Endothelial cell of umbilical vein (primary cell): ENCODE data around the gene P4HB.

Source experiments
- POLR2A ChIP-seq: IDR thresholded peaks from 2 replicates; pipeline ENCODE4 v1.6.1; 2012; ENCODE audit warnings: low read depth, mild to moderate bottlenecking, control low read depth, low read length
- TF ChIP-seq, protein P1 (sequence below), 2 donors: IDR thresholded peaks; 1 replicate in 1 of 2; 2 replicates in 1 of 2; pipeline ENCODE4 v1.5.1; 2011; ENCODE audit warnings: low read length in 2 of 2, mild to moderate bottlenecking in 2 of 2, moderate library complexity in 2 of 2, control low read depth in 1 of 2, inconsistent platforms in 1 of 2, low read depth in 1 of 2; ENCODE audit not compliant: insufficient read depth in 1 of 2; ENCODE audit errors: extremely low read depth in 1 of 2

DNA sequence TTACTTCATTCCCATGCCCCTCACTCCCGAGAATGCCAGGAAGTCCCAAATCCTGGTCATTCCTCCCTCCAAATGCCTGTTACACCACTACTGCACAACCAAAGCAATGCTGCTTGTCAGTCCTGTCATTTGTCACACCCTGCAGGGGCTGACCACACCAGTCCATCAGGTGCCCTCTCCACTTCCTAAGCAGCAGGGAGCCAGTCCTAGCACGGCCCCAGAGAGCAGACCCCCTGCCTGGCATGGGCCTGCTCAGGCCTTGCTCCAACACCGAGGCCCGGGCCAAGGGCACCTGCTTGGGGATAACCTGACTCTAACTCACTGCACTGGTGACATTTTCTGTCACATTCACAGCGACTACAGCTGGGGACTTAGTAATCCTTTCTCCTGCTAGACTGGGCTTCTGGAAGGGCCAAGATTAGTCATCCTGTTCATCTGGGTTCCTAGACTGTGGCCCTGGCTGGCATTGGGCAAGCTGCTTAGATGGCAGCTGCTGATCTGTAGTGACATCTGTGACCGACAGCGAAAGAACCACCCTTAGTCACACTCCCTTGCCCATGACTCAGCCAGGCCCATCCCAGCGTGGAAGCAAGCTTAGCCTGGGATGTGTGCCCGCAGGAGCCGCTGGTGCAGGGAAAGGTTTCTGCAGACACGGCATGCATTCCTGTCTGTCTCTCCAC lies 25.7 kb upstream of the P4HB start:
- TF ChIP-seq, protein P1, sequence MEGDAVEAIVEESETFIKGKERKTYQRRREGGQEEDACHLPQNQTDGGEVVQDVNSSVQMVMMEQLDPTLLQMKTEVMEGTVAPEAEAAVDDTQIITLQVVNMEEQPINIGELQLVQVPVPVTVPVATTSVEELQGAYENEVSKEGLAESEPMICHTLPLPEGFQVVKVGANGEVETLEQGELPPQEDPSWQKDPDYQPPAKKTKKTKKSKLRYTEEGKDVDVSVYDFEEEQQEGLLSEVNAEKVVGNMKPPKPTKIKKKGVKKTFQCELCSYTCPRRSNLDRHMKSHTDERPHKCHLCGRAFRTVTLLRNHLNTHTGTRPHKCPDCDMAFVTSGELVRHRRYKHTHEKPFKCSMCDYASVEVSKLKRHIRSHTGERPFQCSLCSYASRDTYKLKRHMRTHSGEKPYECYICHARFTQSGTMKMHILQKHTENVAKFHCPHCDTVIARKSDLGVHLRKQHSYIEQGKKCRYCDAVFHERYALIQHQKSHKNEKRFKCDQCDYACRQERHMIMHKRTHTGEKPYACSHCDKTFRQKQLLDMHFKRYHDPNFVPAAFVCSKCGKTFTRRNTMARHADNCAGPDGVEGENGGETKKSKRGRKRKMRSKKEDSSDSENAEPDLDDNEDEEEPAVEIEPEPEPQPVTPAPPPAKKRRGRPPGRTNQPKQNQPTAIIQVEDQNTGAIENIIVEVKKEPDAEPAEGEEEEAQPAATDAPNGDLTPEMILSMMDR (IDR thresholded peaks at IDR 0.05; ENCODE audit: extremely low read depth in 1 of 2, insufficient read depth in 1 of 2, low read depth in 1 of 2, low read length in 2 of 2): no peak
- no peak for TF ChIP-seq POLR2A
